Nephron progenitor cell (in vitro differentiated cells): ENCODE data around the gene RAI1.
A peak's percentile ranks its signal among the peaks of the same experiment; 100 is the strongest.

Source experiments
- DNase-seq: peaks from one replicate; pipeline ENCODE4 v3.0.0; 2021
- H3K27ac Mint-ChIP-seq: 2 replicates; pipeline ENCODE4 v1.8.0; 2021; ENCODE audit warnings: mild to moderate bottlenecking, moderate library complexity, mixed read lengths
- H3K27me3 Mint-ChIP-seq: 2 replicates; pipeline ENCODE4 v1.8.0; 2021; ENCODE audit warnings: mild to moderate bottlenecking, low read depth, mixed read lengths; ENCODE audit not compliant: poor library complexity
- H3K36me3 Mint-ChIP-seq: 2 replicates; pipeline ENCODE4 v1.8.0; 2021; ENCODE audit warnings: low read depth, mixed read lengths
- H3K4me1 Mint-ChIP-seq: 2 replicates; pipeline ENCODE4 v1.8.0; 2021; ENCODE audit warnings: mixed read lengths
- H3K4me3 Mint-ChIP-seq: 2 replicates; pipeline ENCODE4 v1.8.0; 2021; ENCODE audit warnings: mild to moderate bottlenecking, moderate library complexity, mixed read lengths
- H3K9me3 Mint-ChIP-seq: 2 replicates; pipeline ENCODE4 v1.8.0; 2021; ENCODE audit warnings: mild to moderate bottlenecking, moderate library complexity, mixed read lengths
- CTCF ChIP-seq: fragments of 200-600 bp; sonication (generic); IDR thresholded peaks from 2 replicates; pipeline ENCODE4 v1.5.0; 2021; ENCODE audit warnings: antibody characterized with exemption

RAI1 gene

GRCh38 chr17:17703140-17703919, 22.1 kb downstream of the RAI1 start:
- DNase-seq = peak; percentile 72
- Mint-ChIP-seq H3K27ac (peak overlapping the region; percentile 95), H3K4me3 (peak overlapping the region; percentile 58), H3K9me3 (no peaks in the 10 kb centered on the region), H3K27me3 (peaks cover 29% of the 10 kb centered on the region), H3K4me1 (peaks cover 84% of the 10 kb centered on the region), H3K36me3 (peaks cover 17% of the 10 kb centered on the region)
- TF ChIP-seq CTCF = no peak

- peaks cover 80% of the 10 kb centered on the region for H3K4me1 Mint-ChIP-seq
- no peak overlapping the region for H3K4me3 Mint-ChIP-seq
- H3K36me3 Mint-ChIP-seq = peaks cover 17% of the 10 kb centered on the region
- TF ChIP-seq CTCF = no peak
- H3K27ac Mint-ChIP-seq = no peak overlapping the region
- no peak for DNase-seq
- H3K9me3 Mint-ChIP-seq = no peaks in the 10 kb centered on the region
- H3K27me3 Mint-ChIP-seq = peaks cover 22% of the 10 kb centered on the region
Measured at GRCh38 chr17:17704931-17705330, 23.7 kb downstream of the RAI1 start.

GRCh38 chr17:17706140-17707060, 25.1 kb downstream of the RAI1 start:
- Mint-ChIP-seq H3K27me3 (peaks cover 13% of the 10 kb centered on the region), H3K9me3 (no peaks in the 10 kb centered on the region), H3K27ac (no peak overlapping the region), H3K36me3 (peaks cover 17% of the 10 kb centered on the region), H3K4me3 (no peak overlapping the region), H3K4me1 (peaks cover 81% of the 10 kb centered on the region)
- no peak for DNase-seq
- no peak for TF ChIP-seq CTCF

- Mint-ChIP-seq H3K4me1 (peaks cover 79% of the 10 kb centered on the region), H3K27ac (no peak overlapping the region), H3K27me3 (peaks cover 13% of the 10 kb centered on the region), H3K9me3 (no peaks in the 10 kb centered on the region), H3K36me3 (peaks cover 17% of the 10 kb centered on the region), H3K4me3 (no peak overlapping the region)
- TF ChIP-seq CTCF = no peak
- DNase-seq = no peak
Measured at GRCh38 chr17:17708295-17708694, 27.0 kb downstream of the RAI1 start.

- H3K4me1 Mint-ChIP-seq = peaks cover 77% of the 10 kb centered on the region
- no peaks in the 10 kb centered on the region for H3K9me3 Mint-ChIP-seq
- DNase-seq = no peak
- H3K36me3 Mint-ChIP-seq = peaks cover 17% of the 10 kb centered on the region
- H3K27me3 Mint-ChIP-seq = peaks cover 13% of the 10 kb centered on the region
- no peak overlapping the region for H3K27ac Mint-ChIP-seq
- H3K4me3 Mint-ChIP-seq = no peak overlapping the region
- TF ChIP-seq CTCF = no peak
Measured at GRCh38 chr17:17708816-17709215, 27.6 kb downstream of the RAI1 start.
